SK-N-SH (cell line): ENCODE data around the gene DHX16.
A peak's percentile ranks its signal among the peaks of the same experiment; 100 is the strongest.

Experiments
- CHD2 ChIP-seq: fragments of 150-350 bp; IDR thresholded peaks from 2 replicates; pipeline ENCODE4 v1.6.1; 2018; ENCODE audit warnings: low read length; ENCODE audit not compliant: partially characterized antibody
- EP300 ChIP-seq, 2 experiments: IDR thresholded peaks; 2 replicates each; pipeline versions ENCODE4 v1.4.0 to v1.6.1; 2012; ENCODE audit warnings: borderline replicate concordance in 1 of 2, low read depth in 1 of 2, low read length in 1 of 2
- FOXM1 ChIP-seq: IDR thresholded peaks from 2 replicates; pipeline ENCODE4 v1.4.0; 2012; ENCODE audit warnings: low read depth, mild to moderate bottlenecking
- JUND ChIP-seq: IDR thresholded peaks from 2 replicates; pipeline ENCODE4 v1.4.0; 2012
- NFIC ChIP-seq: IDR thresholded peaks from 2 replicates; pipeline ENCODE4 v1.4.0; 2012; ENCODE audit warnings: borderline replicate concordance
- NRF1 ChIP-seq: IDR thresholded peaks from 2 replicates; pipeline ENCODE4 v1.6.1; 2012; ENCODE audit warnings: low read depth, mild to moderate bottlenecking, low read length
- POLR2AphosphoS5 ChIP-seq: IDR thresholded peaks from 2 replicates; pipeline ENCODE4 v1.6.1; 2012; ENCODE audit warnings: low read depth, low read length
- RFX5 ChIP-seq: IDR thresholded peaks from 2 replicates; pipeline ENCODE4 v1.6.1; 2012; ENCODE audit warnings: mild to moderate bottlenecking, improper control_type of control experiment, low read length
- SIN3A ChIP-seq: IDR thresholded peaks from 2 replicates; pipeline ENCODE4 v1.6.1; 2012; ENCODE audit warnings: low read depth, mild to moderate bottlenecking, low read length, moderate library complexity, borderline replicate concordance
- TAF1 ChIP-seq: IDR thresholded peaks from 2 replicates; pipeline ENCODE4 v1.6.1; 2012; ENCODE audit warnings: low read depth, mild to moderate bottlenecking, low read length, moderate library complexity, borderline replicate concordance
- YY1 ChIP-seq: IDR thresholded peaks from 2 replicates; pipeline ENCODE4 v1.4.0; 2012; ENCODE audit warnings: low read depth, mild to moderate bottlenecking
- TF ChIP-seq, protein P1 (sequence below): fragments of 200-600 bp; sonication (generic); IDR thresholded peaks from 2 replicates; pipeline ENCODE4 v1.6.1; 2017; ENCODE audit warnings: antibody characterized with exemption, mild to moderate bottlenecking, moderate library complexity
- TF ChIP-seq, protein P2 (sequence below): IDR thresholded peaks from 2 replicates; pipeline ENCODE4; 2012
- TF ChIP-seq, protein P3 (sequence below): IDR thresholded peaks from 2 replicates; pipeline ENCODE4 v1.4.0; 2012; ENCODE audit warnings: low read depth

DNA sequence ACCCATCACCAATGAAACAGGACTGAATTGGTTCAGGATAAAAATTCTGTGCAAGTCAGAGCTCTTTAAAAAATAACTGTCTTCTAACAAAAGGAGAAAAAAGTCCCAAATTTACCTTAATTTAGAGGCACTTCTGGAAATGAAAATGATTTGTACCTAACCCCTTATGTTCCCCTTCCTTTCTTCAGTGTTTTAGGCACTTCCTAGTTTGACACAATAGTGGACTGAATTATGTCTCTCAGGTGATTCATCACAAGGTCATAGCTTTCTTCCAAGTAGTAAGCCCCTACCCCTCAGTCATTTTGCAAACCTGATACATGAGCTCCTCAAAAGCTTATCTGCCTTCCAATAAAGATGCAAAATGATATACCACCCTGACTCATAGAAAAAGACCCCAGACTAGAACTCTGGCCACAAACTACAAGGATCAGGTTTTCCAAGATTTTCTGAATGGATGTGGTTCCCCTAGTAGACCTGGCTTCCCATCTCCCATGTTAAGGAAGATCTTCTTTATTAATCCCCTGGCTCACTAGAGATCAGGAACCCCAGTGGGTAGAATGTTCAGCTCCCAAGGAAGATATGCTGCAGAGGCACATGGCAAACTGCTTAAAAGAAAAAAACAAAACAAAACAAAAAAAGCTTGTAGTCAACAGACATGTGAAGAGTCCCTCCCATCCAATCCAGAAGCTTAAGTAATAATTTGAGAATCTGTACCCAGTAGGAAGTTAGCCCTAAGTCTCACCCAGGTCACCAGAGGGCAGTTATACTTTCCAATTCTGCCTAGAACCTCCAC is 59.4 kb downstream of the DHX16 start:
- TF ChIP-seq SIN3A (no peak), TAF1 (no peak), RFX5 (no peak), FOXM1 (no peak), EP300 (IDR thresholded peaks at IDR 0.05; ENCODE audit: borderline replicate concordance in 1 of 2, low read depth in 1 of 2, low read length in 1 of 2) (no peak), CHD2 (no peak), NRF1 (no peak), YY1 (no peak), JUND (peak; percentile 40; the same call in 1 of the 2 replicates), NFIC (no peak), POLR2AphosphoS5 (no peak; the same call in 1 of the 2 replicates)
- TF ChIP-seq, protein P1, sequence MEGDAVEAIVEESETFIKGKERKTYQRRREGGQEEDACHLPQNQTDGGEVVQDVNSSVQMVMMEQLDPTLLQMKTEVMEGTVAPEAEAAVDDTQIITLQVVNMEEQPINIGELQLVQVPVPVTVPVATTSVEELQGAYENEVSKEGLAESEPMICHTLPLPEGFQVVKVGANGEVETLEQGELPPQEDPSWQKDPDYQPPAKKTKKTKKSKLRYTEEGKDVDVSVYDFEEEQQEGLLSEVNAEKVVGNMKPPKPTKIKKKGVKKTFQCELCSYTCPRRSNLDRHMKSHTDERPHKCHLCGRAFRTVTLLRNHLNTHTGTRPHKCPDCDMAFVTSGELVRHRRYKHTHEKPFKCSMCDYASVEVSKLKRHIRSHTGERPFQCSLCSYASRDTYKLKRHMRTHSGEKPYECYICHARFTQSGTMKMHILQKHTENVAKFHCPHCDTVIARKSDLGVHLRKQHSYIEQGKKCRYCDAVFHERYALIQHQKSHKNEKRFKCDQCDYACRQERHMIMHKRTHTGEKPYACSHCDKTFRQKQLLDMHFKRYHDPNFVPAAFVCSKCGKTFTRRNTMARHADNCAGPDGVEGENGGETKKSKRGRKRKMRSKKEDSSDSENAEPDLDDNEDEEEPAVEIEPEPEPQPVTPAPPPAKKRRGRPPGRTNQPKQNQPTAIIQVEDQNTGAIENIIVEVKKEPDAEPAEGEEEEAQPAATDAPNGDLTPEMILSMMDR, result no peak
- TF ChIP-seq, protein P2, sequence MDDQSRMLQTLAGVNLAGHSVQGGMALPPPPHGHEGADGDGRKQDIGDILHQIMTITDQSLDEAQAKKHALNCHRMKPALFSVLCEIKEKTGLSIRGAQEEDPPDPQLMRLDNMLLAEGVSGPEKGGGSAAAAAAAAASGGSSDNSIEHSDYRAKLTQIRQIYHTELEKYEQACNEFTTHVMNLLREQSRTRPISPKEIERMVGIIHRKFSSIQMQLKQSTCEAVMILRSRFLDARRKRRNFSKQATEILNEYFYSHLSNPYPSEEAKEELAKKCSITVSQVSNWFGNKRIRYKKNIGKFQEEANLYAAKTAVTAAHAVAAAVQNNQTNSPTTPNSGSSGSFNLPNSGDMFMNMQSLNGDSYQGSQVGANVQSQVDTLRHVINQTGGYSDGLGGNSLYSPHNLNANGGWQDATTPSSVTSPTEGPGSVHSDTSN, result peak; percentile 41
- TF ChIP-seq, protein P3, sequence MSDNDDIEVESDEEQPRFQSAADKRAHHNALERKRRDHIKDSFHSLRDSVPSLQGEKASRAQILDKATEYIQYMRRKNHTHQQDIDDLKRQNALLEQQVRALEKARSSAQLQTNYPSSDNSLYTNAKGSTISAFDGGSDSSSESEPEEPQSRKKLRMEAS, result no peak
